ENCODE results near the gene DTYMK. TPM values are rescaled to one million over a fixed set of nuclear protein-coding genes. Genes with fewer than 3 reads are reported as not detected.

Gene DTYMK
- polyA plus RNA-seq, 1 of the 3 experiments (the other 2 are of a cell fraction), result 51.1 TPM

- no peak overlapping the region for H3K4me2 ChIP-seq
- H3K36me3 ChIP-seq (replicated peaks in 1 of 2; ENCODE audit: control insufficient read depth in 1 of 2, insufficient read depth in 2 of 2, low read length in 1 of 2), result peaks cover 20 to 62% of the 10 kb centered on the region in 2 experiments
- no peak overlapping the region for H3K4me3 ChIP-seq (ENCODE audit: low read depth in 2 of 2, low read length in 1 of 2)
- 95% methylated on average over 17 of the region's 17 CpGs for WGBS (ENCODE audit: low lambda C conversion rate)
- H3K27ac ChIP-seq (ENCODE audit: low read depth in 2 of 2, low read length in 1 of 2), result no peak overlapping the region
- CTCF ChIA-PET, result interaction anchor here (1.6 kb wide), 1 partner anchor 9 kb away, joined by 4 read pairs; no protein-coding TSS in a partner anchor
- H2AFZ ChIP-seq (ENCODE audit: low read depth), result no peak overlapping the region
- H3K4me1 ChIP-seq (ENCODE audit: control insufficient read depth in 1 of 2, insufficient read depth in 2 of 2, low read depth in 1 of 2, low read length in 1 of 2), result no peaks in the 10 kb centered on the region
- no peaks in the 10 kb centered on the region for H3K27me3 ChIP-seq (ENCODE audit: insufficient read depth)
- no peak for DNase-seq
- H3K79me2 ChIP-seq (ENCODE audit: insufficient read depth), result peaks cover 21% of the 10 kb centered on the region; the same call in 1 of the 2 replicates
- no peak for TF ChIP-seq FOXM1 (IDR thresholded peaks at IDR 0.05; ENCODE audit: low read depth)
- H4K20me1 ChIP-seq (ENCODE audit: insufficient read depth), result peaks cover 11% of the 10 kb centered on the region; the same call in 1 of the 2 replicates
- H3F3A ChIP-seq (replicated peaks; ENCODE audit: insufficient read depth), result no peaks in the 10 kb centered on the region
- H3K9me3 ChIP-seq, result no peaks in the 10 kb centered on the region
- H3K9me2 ChIP-seq, result no peaks in the 10 kb centered on the region
- H3K9ac ChIP-seq, result no peak overlapping the region
- POLR2A ChIA-PET, result no interaction called here
Observed at GRCh38 chr2:241655516-241656189, 31.0 kb downstream of the DTYMK start.

GRCh38 chr2:241654551-241654950 is 32.1 kb downstream of the DTYMK start:
- Histone ChIP-seq H3K9ac (no peak overlapping the region), H3K27ac (ENCODE audit: low read depth in 2 of 2, low read length in 1 of 2) (no peak overlapping the region), H3K27me3 (ENCODE audit: insufficient read depth) (no peaks in the 10 kb centered on the region), H3K9me2 (no peaks in the 10 kb centered on the region), H3K79me2 (ENCODE audit: insufficient read depth) (peaks cover 31% of the 10 kb centered on the region; the same call in 1 of the 2 replicates), H4K20me1 (ENCODE audit: insufficient read depth) (peaks cover 20% of the 10 kb centered on the region; the same call in 1 of the 2 replicates), H3K4me3 (ENCODE audit: low read depth in 2 of 2, low read length in 1 of 2) (no peak overlapping the region), H3K9me3 (no peaks in the 10 kb centered on the region), H2AFZ (ENCODE audit: low read depth) (no peak overlapping the region), H3K4me1 (ENCODE audit: control insufficient read depth in 1 of 2, insufficient read depth in 2 of 2, low read depth in 1 of 2, low read length in 1 of 2) (no peaks in the 10 kb centered on the region), H3K4me2 (no peak overlapping the region), H3F3A (replicated peaks; ENCODE audit: insufficient read depth) (no peaks in the 10 kb centered on the region), H3K36me3 (replicated peaks in 1 of 2; ENCODE audit: control insufficient read depth in 1 of 2, insufficient read depth in 2 of 2, low read length in 1 of 2) (peaks cover 17 to 57% of the 10 kb centered on the region in 2 experiments)
- ChIA-PET POLR2A (no interaction called here), CTCF (interaction anchor here (1.4 to 1.6 kb wide), 2 partner anchors 11 to 22 kb away, joined by 3 to 4 read pairs; no protein-coding TSS in a partner anchor)
- WGBS (ENCODE audit: low lambda C conversion rate), result 94% methylated on average over 12 of the region's 12 CpGs
- no peak for DNase-seq
- no peak for TF ChIP-seq NFIC (IDR thresholded peaks at IDR 0.05; ENCODE audit: borderline replicate concordance)
- TF ChIP-seq EZH2phosphoT487 (IDR thresholded peaks at IDR 0.05; ENCODE audit: borderline replicate concordance, low read depth), result no peak
- no peak for TF ChIP-seq FOXM1 (IDR thresholded peaks at IDR 0.05; ENCODE audit: low read depth)
- TF ChIP-seq NRF1 (IDR thresholded peaks at IDR 0.05; ENCODE audit: low read depth, low read length), result no peak
- TF ChIP-seq ZBTB33 (IDR thresholded peaks at IDR 0.05; ENCODE audit: borderline replicate concordance, low read depth), result no peak
- no peak for TF ChIP-seq TAF1 (IDR thresholded peaks at IDR 0.05; ENCODE audit: borderline replicate concordance, low read depth, low read length)
- TF ChIP-seq MEF2A (IDR thresholded peaks at IDR 0.05; ENCODE audit: borderline replicate concordance, low read depth), result no peak
- TF ChIP-seq CHD2 (IDR thresholded peaks at IDR 0.05; ENCODE audit: low read length, partially characterized antibody), result no peak
- TF ChIP-seq USF2 (IDR thresholded peaks at IDR 0.05; ENCODE audit: borderline replicate concordance, low read depth, low read length), result no peak
